HCT116 (cell line): ENCODE results near the gene RRM1.
"Not testable (repeated sequence)": the region's sequence is repeated elsewhere in the genome, so short reads cannot be mapped to it uniquely, and the experiment has no call there.

Experiments used
- FOSL1 ChIP-seq: IDR thresholded peaks from 2 replicates; pipeline ENCODE4 v1.6.1; 2012; ENCODE audit warnings: low read depth
- JUND ChIP-seq: IDR thresholded peaks from 2 replicates; pipeline ENCODE4 v1.6.1; 2012
- POLR2A ChIP-seq: IDR thresholded peaks from 2 replicates; pipeline ENCODE4 v1.7.0; 2011; ENCODE audit warnings: borderline replicate concordance; ENCODE audit not compliant: insufficient read depth, insufficient read length; ENCODE audit errors: extremely low read depth
- SIN3A ChIP-seq: IDR thresholded peaks from 2 replicates; pipeline ENCODE4 v1.6.1; 2012; ENCODE audit warnings: low read depth
- ZFX ChIP-seq: fragments of 450-650 bp; IDR thresholded peaks from 2 replicates; pipeline ENCODE4 v1.6.1; 2017
- ZNF274 ChIP-seq: fragments of 200-500 bp; sonication (Bioruptor generic); IDR thresholded peaks from 2 replicates; pipeline ENCODE4 v1.6.1; 2014; ENCODE audit warnings: mild to moderate bottlenecking, low read depth, low read length, inconsistent platforms
- TF ChIP-seq, protein P1 (sequence below), 3 experiments: fragments of 200-600 bp in 1 of 3; sonication (generic) in 1 of 3; IDR thresholded peaks in 2 of 3; conservative IDR thresholded peaks in 1 of 3; 2 replicates each; pipeline ENCODE4 v1.5.1; 2012 to 2017; ENCODE audit warnings: low read depth in 2 of 3, low read length in 2 of 3, antibody characterized with exemption in 1 of 3, borderline replicate concordance in 1 of 3, control low read depth in 1 of 3, mild to moderate bottlenecking in 1 of 3, mixed read lengths in 1 of 3, mixed run types in 1 of 3, moderate library complexity in 1 of 3; ENCODE audit not compliant: insufficient read depth in 1 of 3

DNA sequence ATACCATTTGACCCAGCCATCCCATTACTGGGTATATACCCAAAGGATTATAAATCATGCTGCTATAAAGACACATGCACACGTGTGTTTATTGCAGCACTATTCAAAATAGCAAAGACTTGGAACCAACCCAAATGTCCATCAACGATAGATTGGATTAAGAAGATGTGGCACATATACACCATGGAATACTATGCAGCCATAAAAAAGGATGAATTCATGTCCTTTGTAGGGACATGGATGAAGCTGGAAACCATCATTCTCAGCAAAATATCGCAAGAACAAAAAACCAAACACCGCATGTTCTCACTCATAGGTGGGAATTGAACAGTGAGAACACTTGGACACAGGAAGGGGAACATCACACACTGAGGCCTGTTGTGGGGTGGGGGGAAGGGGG is 41.4 kb upstream of the RRM1 start:
- TF ChIP-seq JUND, ZFX, ZNF274, FOSL1, POLR2A, SIN3A: not testable (repeated sequence)
- TF ChIP-seq, protein P1, sequence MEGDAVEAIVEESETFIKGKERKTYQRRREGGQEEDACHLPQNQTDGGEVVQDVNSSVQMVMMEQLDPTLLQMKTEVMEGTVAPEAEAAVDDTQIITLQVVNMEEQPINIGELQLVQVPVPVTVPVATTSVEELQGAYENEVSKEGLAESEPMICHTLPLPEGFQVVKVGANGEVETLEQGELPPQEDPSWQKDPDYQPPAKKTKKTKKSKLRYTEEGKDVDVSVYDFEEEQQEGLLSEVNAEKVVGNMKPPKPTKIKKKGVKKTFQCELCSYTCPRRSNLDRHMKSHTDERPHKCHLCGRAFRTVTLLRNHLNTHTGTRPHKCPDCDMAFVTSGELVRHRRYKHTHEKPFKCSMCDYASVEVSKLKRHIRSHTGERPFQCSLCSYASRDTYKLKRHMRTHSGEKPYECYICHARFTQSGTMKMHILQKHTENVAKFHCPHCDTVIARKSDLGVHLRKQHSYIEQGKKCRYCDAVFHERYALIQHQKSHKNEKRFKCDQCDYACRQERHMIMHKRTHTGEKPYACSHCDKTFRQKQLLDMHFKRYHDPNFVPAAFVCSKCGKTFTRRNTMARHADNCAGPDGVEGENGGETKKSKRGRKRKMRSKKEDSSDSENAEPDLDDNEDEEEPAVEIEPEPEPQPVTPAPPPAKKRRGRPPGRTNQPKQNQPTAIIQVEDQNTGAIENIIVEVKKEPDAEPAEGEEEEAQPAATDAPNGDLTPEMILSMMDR (IDR thresholded peaks at IDR 0.05 in 2 of 3, conservative IDR thresholded peaks at IDR 0.05 in 1 of 3; ENCODE audit: borderline replicate concordance in 1 of 3, insufficient read depth in 1 of 3, low read depth in 2 of 3, low read length in 2 of 3) = not testable (repeated sequence)
